Lower leg skin (tissue), 3 donors: ENCODE results near the gene OR6P1.

ENCODE experiments used
- CTCF ChIP-seq, 3 donors: fragments of 450-650 bp; IDR thresholded peaks; one replicate each; pipeline ENCODE4 v1.5.1; 2016; ENCODE audit warnings: antibody characterized with exemption in 3 of 3, mild to moderate bottlenecking in 3 of 3, moderate library complexity in 2 of 3
- POLR2A ChIP-seq, 2 donors: fragments of 450-650 bp; IDR thresholded peaks; one replicate each; pipeline ENCODE4 v1.6.1; 2016 to 2017; ENCODE audit warnings: antibody characterized with exemption in 2 of 2, mild to moderate bottlenecking in 1 of 2, moderate library complexity in 1 of 2

GRCh38 chr1:158521666-158522058 lies 48.7 kb downstream of the OR6P1 start:
- no peak for TF ChIP-seq CTCF (IDR thresholded peaks at IDR 0.05)
- no peak for TF ChIP-seq POLR2A (IDR thresholded peaks at IDR 0.05)
